H9 (cell line): ENCODE results near the gene TMEM63A. TPM values are rescaled to one million over a fixed set of nuclear protein-coding genes. Genes with fewer than 3 reads are reported as not detected.

Experiments
- DNase-seq: peaks from one replicate; pipeline ENCODE4 v3.0.0-alpha.2; 2017
- H2AFZ ChIP-seq: one replicate; pipeline ENCODE4 v1.6.1; 2013; ENCODE audit warnings: mild to moderate bottlenecking, low read length, control low read depth, moderate library complexity
- H2AK5ac ChIP-seq: 2 replicates; pipeline ENCODE4 v1.6.1; 2013; ENCODE audit warnings: low read length, control low read depth, mixed read lengths; ENCODE audit not compliant: insufficient read length
- H2BK120ac ChIP-seq: one replicate; pipeline ENCODE4 v1.6.1; 2013; ENCODE audit warnings: low read depth, mild to moderate bottlenecking, low read length, control low read depth, inconsistent platforms; ENCODE audit not compliant: poor library complexity, severe bottlenecking
- H2BK12ac ChIP-seq: 2 replicates; pipeline ENCODE4 v1.6.1; 2013; ENCODE audit warnings: low read length, control low read depth, mixed read lengths, low read depth; ENCODE audit not compliant: insufficient read length
- H2BK15ac ChIP-seq: 2 replicates; pipeline ENCODE4 v1.6.1; 2013; ENCODE audit warnings: low read depth, low read length, control low read depth
- H2BK20ac ChIP-seq: one replicate; pipeline ENCODE4 v1.6.1; 2013; ENCODE audit warnings: low read depth, mild to moderate bottlenecking, low read length, control low read depth, inconsistent platforms; ENCODE audit not compliant: poor library complexity, severe bottlenecking
- H2BK5ac ChIP-seq: 2 replicates; pipeline ENCODE4 v1.6.1; 2013; ENCODE audit warnings: low read length, control low read depth, mixed read lengths; ENCODE audit not compliant: insufficient read length
- H3K14ac ChIP-seq: 2 replicates; pipeline ENCODE4 v1.6.1; 2013; ENCODE audit warnings: low read length, control low read depth; ENCODE audit not compliant: insufficient read depth
- H3K18ac ChIP-seq: 2 replicates; pipeline ENCODE4 v1.6.1; 2013; ENCODE audit warnings: low read depth, mild to moderate bottlenecking, mixed read lengths, low read length, control low read depth; ENCODE audit not compliant: insufficient read length
- H3K23ac ChIP-seq: 2 replicates; pipeline ENCODE4 v1.6.1; 2013; ENCODE audit warnings: low read length, control low read depth, mixed read lengths, low read depth; ENCODE audit not compliant: insufficient read length
- H3K23me2 ChIP-seq: 2 replicates; pipeline ENCODE4 v1.6.1; 2013; ENCODE audit warnings: low read depth, mild to moderate bottlenecking, mixed read lengths, low read length, control low read depth; ENCODE audit not compliant: insufficient read length, poor library complexity, severe bottlenecking
- H3K27ac ChIP-seq: 2 replicates; pipeline ENCODE4 v1.5.1; 2013; ENCODE audit warnings: low read length, control low read depth, mixed read lengths, low read depth; ENCODE audit not compliant: insufficient read length
- H3K27me3 ChIP-seq: 2 replicates; pipeline ENCODE4 v1.6.1; 2013; ENCODE audit warnings: low read length, control low read depth, inconsistent platforms; ENCODE audit not compliant: insufficient read depth
- H3K4ac ChIP-seq: 2 replicates; pipeline ENCODE4 v1.6.1; 2013; ENCODE audit warnings: low read depth, mild to moderate bottlenecking, control low read depth, inconsistent platforms, low read length, moderate library complexity
- H3K4me1 ChIP-seq: 2 replicates; pipeline ENCODE4 v1.6.1; 2013; ENCODE audit warnings: low read length, control low read depth, inconsistent platforms; ENCODE audit not compliant: insufficient read depth
- H3K4me2 ChIP-seq: 2 replicates; pipeline ENCODE4 v1.6.1; 2013; ENCODE audit warnings: low read length, control low read depth, mixed read lengths; ENCODE audit not compliant: insufficient read length, insufficient read depth
- H3K56ac ChIP-seq: 2 replicates; pipeline ENCODE4 v1.6.1; 2013; ENCODE audit warnings: low read depth, mild to moderate bottlenecking, mixed read lengths, low read length, control low read depth; ENCODE audit not compliant: insufficient read length
- H3K79me1 ChIP-seq: 2 replicates; pipeline ENCODE4 v1.6.1; 2013; ENCODE audit warnings: low read depth, mild to moderate bottlenecking, moderate library complexity, low read length, control low read depth, inconsistent platforms; ENCODE audit not compliant: insufficient read depth, poor library complexity, severe bottlenecking
- H3K79me2 ChIP-seq: 2 replicates; pipeline ENCODE4 v1.6.1; 2013; ENCODE audit warnings: low read length, control low read depth, inconsistent platforms; ENCODE audit not compliant: insufficient read depth
- H3K9ac ChIP-seq: 2 replicates; pipeline ENCODE4 v1.6.1; 2013; ENCODE audit warnings: low read length, control low read depth, mixed read lengths; ENCODE audit not compliant: insufficient read length; ENCODE audit errors: extremely low read depth
- H3K9me3 ChIP-seq: one replicate; pipeline ENCODE4 v1.6.1; 2013; ENCODE audit warnings: low read depth, low read length, inconsistent platforms; ENCODE audit not compliant: control insufficient read depth
- H3T11ph ChIP-seq: one replicate; pipeline ENCODE4 v1.6.1; 2013; ENCODE audit warnings: mild to moderate bottlenecking, low read length, control low read depth, inconsistent platforms
- H4K20me1 ChIP-seq: one replicate; pipeline ENCODE4 v1.6.1; 2013; ENCODE audit not compliant: control insufficient read depth, insufficient read length, insufficient read depth
- H4K5ac ChIP-seq: 2 replicates; pipeline ENCODE4 v1.6.1; 2013; ENCODE audit warnings: low read depth, mild to moderate bottlenecking, mixed read lengths, low read length, control low read depth; ENCODE audit not compliant: insufficient read length
- H4K8ac ChIP-seq: replicated peaks from 2 replicates; pipeline ENCODE4 v1.6.1; 2013; ENCODE audit warnings: low read length, control low read depth, mixed read lengths, low read depth; ENCODE audit not compliant: insufficient read length
- H4K91ac ChIP-seq: 2 replicates; pipeline ENCODE4 v1.6.1; 2013; ENCODE audit warnings: low read depth, mild to moderate bottlenecking, moderate library complexity, mixed read lengths, low read length, control low read depth; ENCODE audit not compliant: insufficient read length
- H3K27ac Mint-ChIP-seq, 3 experiments: 2 replicates in 2 of 3; 3 replicates in 1 of 3; pipeline ENCODE4 v1.8.0; 2020 to 2021; ENCODE audit warnings: mixed read lengths in 3 of 3, mild to moderate bottlenecking in 1 of 3, moderate library complexity in 1 of 3
- H3K27me3 Mint-ChIP-seq: 2 replicates; pipeline ENCODE4 v1.8.0; 2021; ENCODE audit warnings: low read depth, mild to moderate bottlenecking, moderate library complexity, mixed read lengths
- H3K36me3 Mint-ChIP-seq, 3 experiments: 2 replicates in 2 of 3; 3 replicates in 1 of 3; pipeline ENCODE4 v1.8.0; 2020 to 2021; ENCODE audit warnings: low read depth in 3 of 3, mixed read lengths in 3 of 3; ENCODE audit not compliant: insufficient read depth in 1 of 3
- H3K4me1 Mint-ChIP-seq, 2 experiments: 2 replicates each; pipeline ENCODE4 v1.8.0; 2020; ENCODE audit warnings: mixed read lengths in 2 of 2
- H3K4me3 Mint-ChIP-seq, 2 experiments: 2 replicates in 1 of 2; 3 replicates in 1 of 2; pipeline ENCODE4 v1.8.0; 2020 to 2021; ENCODE audit warnings: mild to moderate bottlenecking in 2 of 2, mixed read lengths in 2 of 2, moderate library complexity in 1 of 2
- H3K9me3 Mint-ChIP-seq, 2 experiments: 2 replicates in 1 of 2; 3 replicates in 1 of 2; pipeline ENCODE4 v1.8.0; 2020; ENCODE audit warnings: mild to moderate bottlenecking in 2 of 2, mixed read lengths in 2 of 2, moderate library complexity in 1 of 2
- CTCF ChIP-seq: fragments of 200-600 bp; sonication (generic); conservative IDR thresholded peaks from 3 replicates; pipeline ENCODE4 v1.8.0; 2021; ENCODE audit warnings: antibody characterized with exemption, mild to moderate bottlenecking
- WGBS: extraction: QIAGEN DNeasy Blood & Tissue Kit; methylation state at CpG from one replicate; pipeline ENCODE4 v1.1.7; 2013; ENCODE audit warnings: missing lambda C conversion rate, low lambda C conversion rate, mixed read lengths; ENCODE audit not compliant: insufficient read length; ENCODE audit errors: extremely low coverage; 5-methylcytosine and 5-hydroxymethylcytosine counted together
- total RNA-seq: library from RNA; stranded (reverse); gene quantifications from 2 replicates; pipeline ENCODE4 v1.2.1, GENCODE V29; 2021

TMEM63A gene
- total RNA-seq, 1 experiment from 2014 or later, result 75.7 TPM

- Histone ChIP-seq H2BK15ac (no peak overlapping the region), H3K23ac (no peak overlapping the region), H3K27ac (no peak overlapping the region), H3K79me1 (no peaks in the 10 kb centered on the region), H3K23me2 (no peaks in the 10 kb centered on the region), H3K56ac (no peak overlapping the region), H3K9ac (no peak overlapping the region), H3K9me3 (no peaks in the 10 kb centered on the region), H3T11ph (no peak overlapping the region), H3K79me2 (no peaks in the 10 kb centered on the region), H3K27me3 (no peaks in the 10 kb centered on the region), H2BK20ac (no peak overlapping the region), H3K4me2 (no peak overlapping the region), H3K18ac (no peak overlapping the region), H2BK12ac (no peak overlapping the region), H4K5ac (no peak overlapping the region), H4K91ac (no peak overlapping the region), H4K20me1 (no peaks in the 10 kb centered on the region), H2BK5ac (no peak overlapping the region), H4K8ac (no peak overlapping the region), H3K4me1 (no peaks in the 10 kb centered on the region), H2BK120ac (no peak overlapping the region), H2AFZ (no peak overlapping the region), H3K4ac (no peak overlapping the region), H2AK5ac (no peak overlapping the region), H3K14ac (no peak overlapping the region)
- no peak overlapping the region for H3K4me3 Mint-ChIP-seq
- peaks cover 17 to 19% of the 10 kb centered on the region in 2 experiments for H3K4me1 Mint-ChIP-seq
- peak overlapping the region in 2 of 3 experiments; percentile 46 to 66; a peak in 4 of 7 replicates for H3K27ac Mint-ChIP-seq
- WGBS, result no CpG with 5 or more reads among the region's 3 CpGs
- H3K27me3 Mint-ChIP-seq, result no peaks in the 10 kb centered on the region
- no peak for DNase-seq
- TF ChIP-seq CTCF, result no peak
- H3K36me3 Mint-ChIP-seq, result peaks cover 47 to 88% (median 55%) of the 10 kb centered on the region in 3 experiments; a peak in 6 of 7 replicates
- H3K9me3 Mint-ChIP-seq, result no peaks in the 10 kb centered on the region
Observed at GRCh38 chr1:225870911-225871310, 11.3 kb downstream of the TMEM63A start.
